Measurements from ENCODE around the gene COTL1.

Gene COTL1

DNA sequence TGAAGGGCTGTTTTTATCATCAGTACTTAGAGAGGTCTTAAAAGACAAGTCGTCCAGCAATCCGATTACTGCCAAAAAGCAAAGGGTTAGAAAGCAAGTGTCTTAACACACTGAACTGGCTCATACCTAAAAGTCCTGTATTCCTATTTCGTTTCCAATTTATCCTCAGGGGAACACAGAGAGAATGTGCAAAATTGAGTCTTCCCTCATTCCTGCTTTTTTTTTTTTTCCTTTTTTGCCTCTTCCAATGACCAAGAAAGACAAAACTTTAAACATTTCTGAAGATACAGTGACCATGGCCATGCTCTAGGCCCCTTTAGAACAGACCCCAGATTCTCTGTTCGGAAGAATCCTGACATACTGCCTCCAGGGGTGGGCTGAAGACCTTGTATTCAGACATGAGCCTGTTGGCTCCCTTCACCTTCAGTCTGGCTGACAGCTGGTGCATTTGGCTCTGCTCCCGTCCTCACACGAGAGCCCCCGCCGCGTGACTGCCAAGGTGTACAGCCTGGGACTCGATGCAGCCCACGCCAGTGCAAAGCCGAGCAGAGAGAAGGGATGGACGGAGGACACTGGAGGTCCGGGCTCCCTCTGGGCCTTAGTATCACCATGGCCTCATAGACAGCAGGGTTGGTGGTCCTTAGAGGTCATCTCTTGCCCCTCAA is 47.0 kb downstream of the COTL1 start:
- no peaks in the 10 kb centered on the region for H3K27me3 ChIP-seq
- DNase-seq = no peak
- H3K9me3 ChIP-seq = no peaks in the 10 kb centered on the region
- TF ChIP-seq, protein P1, sequence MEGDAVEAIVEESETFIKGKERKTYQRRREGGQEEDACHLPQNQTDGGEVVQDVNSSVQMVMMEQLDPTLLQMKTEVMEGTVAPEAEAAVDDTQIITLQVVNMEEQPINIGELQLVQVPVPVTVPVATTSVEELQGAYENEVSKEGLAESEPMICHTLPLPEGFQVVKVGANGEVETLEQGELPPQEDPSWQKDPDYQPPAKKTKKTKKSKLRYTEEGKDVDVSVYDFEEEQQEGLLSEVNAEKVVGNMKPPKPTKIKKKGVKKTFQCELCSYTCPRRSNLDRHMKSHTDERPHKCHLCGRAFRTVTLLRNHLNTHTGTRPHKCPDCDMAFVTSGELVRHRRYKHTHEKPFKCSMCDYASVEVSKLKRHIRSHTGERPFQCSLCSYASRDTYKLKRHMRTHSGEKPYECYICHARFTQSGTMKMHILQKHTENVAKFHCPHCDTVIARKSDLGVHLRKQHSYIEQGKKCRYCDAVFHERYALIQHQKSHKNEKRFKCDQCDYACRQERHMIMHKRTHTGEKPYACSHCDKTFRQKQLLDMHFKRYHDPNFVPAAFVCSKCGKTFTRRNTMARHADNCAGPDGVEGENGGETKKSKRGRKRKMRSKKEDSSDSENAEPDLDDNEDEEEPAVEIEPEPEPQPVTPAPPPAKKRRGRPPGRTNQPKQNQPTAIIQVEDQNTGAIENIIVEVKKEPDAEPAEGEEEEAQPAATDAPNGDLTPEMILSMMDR (IDR thresholded peaks at IDR 0.05; ENCODE audit: low read depth, low read length) = no peak
- H3K4me3 ChIP-seq (ENCODE audit: low read depth, low read length) = no peak overlapping the region
- no peaks in the 10 kb centered on the region for H3K36me3 ChIP-seq
- H3K4me1 ChIP-seq = no peaks in the 10 kb centered on the region

GRCh38 chr16:84569382-84569987 is 48.4 kb downstream of the COTL1 start:
- DNase-seq = no peak
- TF ChIP-seq, protein P1 (IDR thresholded peaks at IDR 0.05; ENCODE audit: low read depth, low read length) = no peak
- no peaks in the 10 kb centered on the region for H3K36me3 ChIP-seq

DNA sequence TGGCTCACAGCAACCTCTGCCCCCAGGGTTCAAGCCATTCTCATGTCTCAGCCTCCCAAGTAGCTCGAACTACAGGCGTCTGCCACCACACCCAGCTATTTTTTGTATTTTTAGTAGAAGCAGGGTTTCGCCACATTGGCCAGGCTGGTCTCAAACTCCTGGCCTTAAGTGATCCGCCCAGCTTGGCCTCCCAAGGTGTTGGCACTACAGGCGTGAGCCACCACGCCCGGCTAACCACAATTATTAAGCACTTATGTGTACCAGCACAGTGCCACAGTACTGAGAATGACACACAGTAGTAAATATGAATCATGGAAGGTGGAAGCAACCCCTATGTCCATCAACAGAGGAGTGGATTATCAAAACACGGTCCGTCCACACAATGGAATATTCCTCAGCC is 49.8 kb downstream of the COTL1 start:
- Histone ChIP-seq H3K9me3 (no peaks in the 10 kb centered on the region), H3K4me3 (ENCODE audit: low read depth, low read length) (no peak overlapping the region), H3K27me3 (no peaks in the 10 kb centered on the region), H3K36me3 (no peaks in the 10 kb centered on the region), H3K4me1 (no peaks in the 10 kb centered on the region)
- DNase-seq = no peak
- TF ChIP-seq, protein P1 (IDR thresholded peaks at IDR 0.05; ENCODE audit: low read depth, low read length) = no peak

More at GRCh38 chr16:84569382-84569987, 48.4 kb downstream of the COTL1 start:
- Histone ChIP-seq H3K9me3 (no peaks in the 10 kb centered on the region), H3K4me1 (no peaks in the 10 kb centered on the region), H3K4me3 (ENCODE audit: low read depth, low read length) (no peak overlapping the region), H3K27me3 (no peaks in the 10 kb centered on the region)

DNA sequence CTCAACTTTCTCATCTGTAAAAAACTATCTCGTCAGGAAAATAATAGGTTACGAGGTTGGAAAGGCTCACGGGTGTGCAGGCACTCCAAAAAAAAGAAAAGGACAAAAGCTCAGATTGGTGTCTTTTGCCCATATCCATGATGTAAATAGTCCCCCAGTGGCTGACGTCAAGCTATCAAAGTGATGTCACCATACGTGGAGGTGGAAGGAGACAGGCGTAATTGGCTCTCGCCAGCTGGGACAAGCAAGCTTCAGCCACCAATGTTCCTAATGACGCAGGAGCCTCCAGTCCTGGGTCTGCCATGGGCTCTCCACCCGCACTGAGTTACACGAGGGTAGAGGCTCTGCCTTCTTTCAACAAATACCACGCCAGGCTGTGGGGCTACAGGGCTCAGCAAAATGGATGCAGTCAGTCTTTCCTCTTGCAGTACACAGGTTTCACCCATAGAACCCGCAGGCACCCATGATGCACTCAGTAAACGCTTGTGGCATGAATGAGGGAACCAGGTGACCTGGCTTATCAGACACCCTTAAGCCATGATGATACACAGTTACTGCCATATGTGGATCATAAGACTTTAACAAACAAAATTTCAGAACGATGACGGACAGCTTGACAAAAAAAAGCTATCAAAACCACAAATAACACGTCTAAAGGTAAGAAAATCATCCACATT is 50.5 kb downstream of the COTL1 start:
- H3K4me1 ChIP-seq = no peaks in the 10 kb centered on the region
- no peak overlapping the region for H3K4me3 ChIP-seq (ENCODE audit: low read depth, low read length)
- H3K27me3 ChIP-seq = no peaks in the 10 kb centered on the region
- no peaks in the 10 kb centered on the region for H3K36me3 ChIP-seq
- TF ChIP-seq, protein P1 (IDR thresholded peaks at IDR 0.05; ENCODE audit: low read depth, low read length) = no peak
- no peak for DNase-seq
- H3K9me3 ChIP-seq = no peaks in the 10 kb centered on the region

DNA sequence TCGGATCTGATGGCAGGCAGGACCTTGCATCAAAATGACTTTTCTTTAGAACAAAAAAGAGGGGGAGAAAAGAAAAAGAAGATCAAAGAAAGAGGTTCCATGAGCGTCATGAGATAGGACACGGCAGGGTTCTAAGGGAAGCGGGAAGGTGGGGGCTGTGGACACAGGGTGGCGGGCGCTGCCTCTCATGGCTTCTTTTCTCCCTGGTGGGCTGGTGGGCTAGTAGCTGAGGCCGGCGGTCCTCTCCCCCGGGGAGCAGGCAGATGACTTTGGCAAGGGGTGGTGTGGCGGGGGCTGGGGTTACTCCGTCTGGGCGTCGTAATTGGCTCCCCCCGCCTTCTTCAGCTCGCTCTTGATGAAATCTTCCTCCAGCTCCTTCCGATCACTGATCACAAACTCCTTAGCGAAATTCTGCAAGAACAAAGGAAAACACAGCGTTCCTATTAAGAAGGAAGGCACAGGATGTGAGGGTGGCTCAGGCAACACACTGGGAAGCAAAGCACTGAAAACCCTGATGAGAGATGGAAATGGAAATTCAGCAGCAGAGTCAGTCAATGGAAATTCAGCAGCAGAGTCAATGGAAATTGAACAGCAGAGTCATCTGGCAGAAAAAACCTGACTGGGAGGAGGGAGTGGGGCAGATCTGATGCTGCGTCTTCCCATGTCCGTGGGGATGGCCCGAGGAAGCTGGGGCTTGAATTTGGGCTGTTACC is 51.2 kb downstream of the COTL1 start:
- H3K9me3 ChIP-seq = no peaks in the 10 kb centered on the region
- H3K36me3 ChIP-seq = no peaks in the 10 kb centered on the region
- TF ChIP-seq, protein P1 (IDR thresholded peaks at IDR 0.05; ENCODE audit: low read depth, low read length) = no peak
- no peaks in the 10 kb centered on the region for H3K4me1 ChIP-seq
- H3K27me3 ChIP-seq = no peaks in the 10 kb centered on the region
- DNase-seq = no peak
- H3K4me3 ChIP-seq (ENCODE audit: low read depth, low read length) = no peak overlapping the region
